Measurements from ENCODE around the gene LILRB4. TPM values are rescaled to one million over a fixed set of nuclear protein-coding genes. Genes with fewer than 3 reads are reported as not detected.
"Not testable (repeated sequence)": the region's sequence is repeated elsewhere in the genome, so short reads cannot be mapped to it uniquely, and the experiment has no call there.

The LILRB4 gene
- total RNA-seq, 1 donor from 2014 or later: not detected

GRCh38 chr19:54633401-54633800 lies 29.4 kb upstream of the LILRB4 start:
- Mint-ChIP-seq H3K4me3 (no peak overlapping the region), H3K9me3 (peaks cover 24% of the 10 kb centered on the region), H3K36me3 (peaks cover 4% of the 10 kb centered on the region), H3K27me3 (ENCODE audit: low read depth) (no peaks in the 10 kb centered on the region), H3K4me1 (no peaks in the 10 kb centered on the region), H3K27ac (no peak overlapping the region)
- DNase-seq (ENCODE audit: low spot score in 2 of 2, unreplicated experiment in 2 of 2): no peak
- TF ChIP-seq CTCF (IDR thresholded peaks at IDR 0.05; ENCODE audit: unreplicated experiment): no peak

GRCh38 chr19:54636081-54636480 lies 26.7 kb upstream of the LILRB4 start:
- not testable (repeated sequence) for DNase-seq (ENCODE audit: low spot score in 2 of 2, unreplicated experiment in 2 of 2); H3K4me3 Mint-ChIP-seq; H3K36me3 Mint-ChIP-seq; H3K27ac Mint-ChIP-seq; H3K27me3 Mint-ChIP-seq (ENCODE audit: low read depth); H3K4me1 Mint-ChIP-seq
- H3K9me3 Mint-ChIP-seq: peaks cover 40% of the 10 kb centered on the region

- no peak for DNase-seq (ENCODE audit: low spot score in 2 of 2, unreplicated experiment in 2 of 2)
- no peak for TF ChIP-seq CTCF (IDR thresholded peaks at IDR 0.05; ENCODE audit: unreplicated experiment)
- no peaks in the 10 kb centered on the region for H3K27me3 Mint-ChIP-seq (ENCODE audit: low read depth)
- no peaks in the 10 kb centered on the region for H3K4me1 Mint-ChIP-seq
- H3K9me3 Mint-ChIP-seq: peaks cover 46% of the 10 kb centered on the region
- H3K36me3 Mint-ChIP-seq: peaks cover 2% of the 10 kb centered on the region
- no peak overlapping the region for H3K27ac Mint-ChIP-seq
- no peak overlapping the region for H3K4me3 Mint-ChIP-seq
Measured at GRCh38 chr19:54638683-54639082, 24.1 kb upstream of the LILRB4 start.

GRCh38 chr19:54642953-54643352 lies 19.8 kb upstream of the LILRB4 start:
- H3K27ac Mint-ChIP-seq; H3K4me1 Mint-ChIP-seq; H3K4me3 Mint-ChIP-seq; DNase-seq (ENCODE audit: low spot score in 2 of 2, unreplicated experiment in 2 of 2); H3K36me3 Mint-ChIP-seq; H3K27me3 Mint-ChIP-seq (ENCODE audit: low read depth): not testable (repeated sequence)
- H3K9me3 Mint-ChIP-seq: peaks cover 58% of the 10 kb centered on the region

- H3K9me3 Mint-ChIP-seq: peaks cover 62% of the 10 kb centered on the region
- not testable (repeated sequence) for H3K27me3 Mint-ChIP-seq (ENCODE audit: low read depth); H3K4me3 Mint-ChIP-seq; H3K36me3 Mint-ChIP-seq; DNase-seq (ENCODE audit: low spot score in 2 of 2, unreplicated experiment in 2 of 2); H3K4me1 Mint-ChIP-seq; H3K27ac Mint-ChIP-seq
Measured at GRCh38 chr19:54643583-54643982, 19.2 kb upstream of the LILRB4 start.

GRCh38 chr19:54644056-54644455 lies 18.7 kb upstream of the LILRB4 start:
- peaks cover 2% of the 10 kb centered on the region for H3K36me3 Mint-ChIP-seq
- no peak for TF ChIP-seq CTCF (IDR thresholded peaks at IDR 0.05; ENCODE audit: unreplicated experiment)
- H3K4me3 Mint-ChIP-seq: no peak overlapping the region
- H3K9me3 Mint-ChIP-seq: peaks cover 62% of the 10 kb centered on the region
- DNase-seq (ENCODE audit: low spot score in 2 of 2, unreplicated experiment in 2 of 2): no peak
- H3K27me3 Mint-ChIP-seq (ENCODE audit: low read depth): no peaks in the 10 kb centered on the region
- H3K27ac Mint-ChIP-seq: no peak overlapping the region
- H3K4me1 Mint-ChIP-seq: no peaks in the 10 kb centered on the region

- Mint-ChIP-seq H3K36me3 (peaks cover 2% of the 10 kb centered on the region), H3K9me3 (peaks cover 56% of the 10 kb centered on the region), H3K27me3 (ENCODE audit: low read depth) (no peaks in the 10 kb centered on the region), H3K4me3 (no peak overlapping the region), H3K27ac (no peak overlapping the region), H3K4me1 (no peaks in the 10 kb centered on the region)
- DNase-seq (ENCODE audit: low spot score in 2 of 2, unreplicated experiment in 2 of 2): no peak
- TF ChIP-seq CTCF (IDR thresholded peaks at IDR 0.05; ENCODE audit: unreplicated experiment): no peak
Measured at GRCh38 chr19:54646331-54646841, 16.4 kb upstream of the LILRB4 start.
